C4-2B (cell line): Measurements from ENCODE around the gene POLL.

ENCODE experiments used
- CTCF ChIP-seq: fragments of 450-650 bp; conservative IDR thresholded peaks from 2 replicates; pipeline ENCODE4 v1.5.1; 2017; ENCODE audit warnings: mild to moderate bottlenecking
- ZFX ChIP-seq: fragments of 450-650 bp; IDR thresholded peaks from 2 replicates; pipeline ENCODE4 v1.6.1; 2017

GRCh38 chr10:101568054-101568745, 19.9 kb downstream of the POLL start:
- TF ChIP-seq CTCF, result no peak
- TF ChIP-seq ZFX, result no peak
